Hepatocyte (in vitro differentiated cells): ENCODE data around the gene KCNJ9.

Experiments
- CTCF ChIP-seq: fragments of 200-600 bp; sonication (generic); IDR thresholded peaks from 2 replicates; pipeline ENCODE4 v1.5.1; 2016; ENCODE audit warnings: antibody characterized with exemption, mild to moderate bottlenecking; ENCODE audit not compliant: poor library complexity
- EZH2 ChIP-seq: fragments of 200-600 bp; sonication (generic); IDR thresholded peaks from 2 replicates; pipeline ENCODE4 v1.6.1; 2016; ENCODE audit warnings: antibody characterized with exemption, mild to moderate bottlenecking, borderline replicate concordance

GRCh38 chr1:160127865-160128523, 46.7 kb downstream of the KCNJ9 start:
- TF ChIP-seq CTCF (no peak), EZH2 (no peak)
